GM23338 (cell line): ENCODE measurements around the gene DOCK6. TPM values are rescaled to one million over a fixed set of nuclear protein-coding genes. Genes with fewer than 3 reads are reported as not detected.

Source experiments
- ATAC-seq: fragments of 200-7000 bp; cut with Tn5 transposase; 3 replicates; pipeline ENCODE4 v1.9.1; 2020
- DNase-seq: peaks from one replicate; pipeline ENCODE4 v3.0.0-alpha.2; 2015; ENCODE audit warnings: low spot score
- H2AFZ ChIP-seq: fragments of 200-600 bp; sonication (generic); 2 replicates; pipeline ENCODE4 v1.8.0; 2016; ENCODE audit warnings: antibody characterized with exemption, mild to moderate bottlenecking, moderate library complexity
- H3F3A ChIP-seq: fragments of 200-600 bp; sonication (generic); replicated peaks from 2 replicates; pipeline ENCODE4 v1.8.0; 2017; ENCODE audit warnings: antibody characterized with exemption, mixed run types, low read depth
- H3K27ac ChIP-seq: fragments of 200-600 bp; sonication (generic); 2 replicates; pipeline ENCODE4 v1.6.1; 2016; ENCODE audit warnings: low read depth
- H3K27me3 ChIP-seq: fragments of 200-600 bp; sonication (generic); 2 replicates; pipeline ENCODE4 v1.8.0; 2016; ENCODE audit warnings: mild to moderate bottlenecking, mixed run types, moderate library complexity; ENCODE audit not compliant: insufficient read depth
- H3K36me3 ChIP-seq: fragments of 200-600 bp; sonication (generic); 2 replicates; pipeline ENCODE4 v1.8.0; 2016; ENCODE audit warnings: mild to moderate bottlenecking; ENCODE audit not compliant: insufficient read depth
- H3K4me1 ChIP-seq: fragments of 200-600 bp; sonication (generic); 2 replicates; pipeline ENCODE4 v1.8.0; 2016; ENCODE audit warnings: mild to moderate bottlenecking, moderate library complexity; ENCODE audit not compliant: insufficient read depth
- H3K4me2 ChIP-seq: fragments of 200-600 bp; sonication (generic); 2 replicates; pipeline ENCODE4 v1.7.1; 2017; ENCODE audit warnings: mixed run types
- H3K4me3 ChIP-seq: fragments of 200-600 bp; sonication (generic); 2 replicates; pipeline ENCODE4 v1.6.1; 2016; ENCODE audit warnings: mixed run types
- H3K79me2 ChIP-seq: fragments of 200-600 bp; sonication (generic); replicated peaks from 2 replicates; pipeline ENCODE4 v1.8.0; 2017; ENCODE audit warnings: mild to moderate bottlenecking; ENCODE audit not compliant: insufficient read depth
- H3K9me2 ChIP-seq: fragments of 200-600 bp; sonication (generic); 2 replicates; pipeline ENCODE4 v1.8.0; 2017; ENCODE audit not compliant: insufficient read depth
- H4K20me1 ChIP-seq: fragments of 200-600 bp; sonication (generic); replicated peaks from 2 replicates; pipeline ENCODE4 v1.8.0; 2017; ENCODE audit warnings: mild to moderate bottlenecking; ENCODE audit not compliant: insufficient read depth
- H3K27ac Mint-ChIP-seq: 2 replicates; pipeline ENCODE4 v1.8.0; 2020; ENCODE audit warnings: inconsistent platforms, mild to moderate bottlenecking, moderate library complexity, mixed read lengths
- H3K27me3 Mint-ChIP-seq: 3 replicates; pipeline ENCODE4 v1.8.0; 2022; ENCODE audit warnings: low read depth, mild to moderate bottlenecking, moderate library complexity, mixed read lengths, inconsistent platforms; ENCODE audit not compliant: insufficient read depth, poor library complexity
- H3K36me3 Mint-ChIP-seq: 3 replicates; pipeline ENCODE4 v1.8.0; 2021; ENCODE audit warnings: low read depth, mild to moderate bottlenecking, inconsistent platforms, moderate library complexity, mixed read lengths
- H3K4me1 Mint-ChIP-seq: 3 replicates; pipeline ENCODE4 v1.8.0; 2020; ENCODE audit warnings: mild to moderate bottlenecking, inconsistent platforms, mixed read lengths
- H3K4me3 Mint-ChIP-seq: 3 replicates; pipeline ENCODE4 v1.8.0; 2021; ENCODE audit warnings: moderate library complexity, mild to moderate bottlenecking, inconsistent platforms, mixed read lengths
- H3K9me3 Mint-ChIP-seq: 3 replicates; pipeline ENCODE4 v1.8.0; 2020; ENCODE audit warnings: moderate library complexity, mild to moderate bottlenecking, inconsistent platforms, mixed read lengths
- EZH2 ChIP-seq: fragments of 200-600 bp; sonication (generic); IDR thresholded peaks from one replicate; pipeline ENCODE4 v1.8.0; 2017; ENCODE audit warnings: antibody characterized with exemption, mild to moderate bottlenecking, low read depth; ENCODE audit not compliant: unreplicated experiment
- JUNB ChIP-seq: IDR thresholded peaks from one replicate; pipeline ENCODE4 v1.6.1; 2016; ENCODE audit warnings: antibody characterized with exemption; ENCODE audit not compliant: unreplicated experiment
- POLR2AphosphoS5 ChIP-seq: IDR thresholded peaks from 2 replicates; pipeline ENCODE4 v1.6.1; 2016; ENCODE audit warnings: antibody characterized with exemption, low read depth
- REST ChIP-seq: IDR thresholded peaks from one replicate; pipeline ENCODE4 v1.6.1; 2018; ENCODE audit warnings: antibody characterized with exemption; ENCODE audit not compliant: unreplicated experiment
- ZNF331 ChIP-seq: fragments of 250-450 bp; sonication (Bioruptor Pico); IDR thresholded peaks from 2 replicates; pipeline ENCODE4 v1.5.0; 2020; ENCODE audit warnings: low read depth, mild to moderate bottlenecking, moderate library complexity
- polyA plus RNA-seq: library from polyadenylated mRNA; unstranded; fragments of >200 nt; fragmentation: Nextera tagmentation; extraction: Ambion mirVana; gene quantifications from 2 replicates; pipeline ENCODE4 v1.2.1, GENCODE V29; 2016
- total RNA-seq: library from RNA; depleted of rRNA; stranded (reverse); fragments of >200 nt; shearing (Covaris generic); gene quantifications from 2 replicates; pipeline ENCODE4 v1.2.3, GENCODE V29; 2014
- TF ChIP-seq, protein P1 (sequence below): fragments of 250-450 bp; sonication (Bioruptor Pico); IDR thresholded peaks from 2 replicates; pipeline ENCODE4 v1.5.0; 2020; ENCODE audit warnings: mild to moderate bottlenecking, moderate library complexity

The DOCK6 gene
- total and polyA plus RNA-seq, 2 experiments from 2014 or later: 34.6 to 49.0 TPM

GRCh38 chr19:11268783-11269267, 6.5 kb upstream of the DOCK6 start:
- Histone ChIP-seq H3K9me2 (no peaks in the 10 kb centered on the region), H3K4me2 (no peak overlapping the region), H3K4me1 (no peaks in the 10 kb centered on the region), H4K20me1 (no peaks in the 10 kb centered on the region), H3K27ac (no peak overlapping the region), H2AFZ (no peak overlapping the region), H3K27me3 (no peaks in the 10 kb centered on the region), H3K36me3 (no peaks in the 10 kb centered on the region), H3F3A (no peaks in the 10 kb centered on the region), H3K79me2 (no peaks in the 10 kb centered on the region), H3K4me3 (no peak overlapping the region)
- Mint-ChIP-seq H3K36me3 (no peaks in the 10 kb centered on the region), H3K27ac (no peak overlapping the region), H3K9me3 (no peaks in the 10 kb centered on the region), H3K4me3 (no peak overlapping the region), H3K4me1 (peaks cover 11% of the 10 kb centered on the region), H3K27me3 (peaks cover 14% of the 10 kb centered on the region)
- no peak for DNase-seq
- TF ChIP-seq REST (no peak), POLR2AphosphoS5 (no peak), ZNF331 (CRISPR knock-in tag) (no peak), JUNB (no peak), EZH2 (no peak)
- TF ChIP-seq, protein P1, sequence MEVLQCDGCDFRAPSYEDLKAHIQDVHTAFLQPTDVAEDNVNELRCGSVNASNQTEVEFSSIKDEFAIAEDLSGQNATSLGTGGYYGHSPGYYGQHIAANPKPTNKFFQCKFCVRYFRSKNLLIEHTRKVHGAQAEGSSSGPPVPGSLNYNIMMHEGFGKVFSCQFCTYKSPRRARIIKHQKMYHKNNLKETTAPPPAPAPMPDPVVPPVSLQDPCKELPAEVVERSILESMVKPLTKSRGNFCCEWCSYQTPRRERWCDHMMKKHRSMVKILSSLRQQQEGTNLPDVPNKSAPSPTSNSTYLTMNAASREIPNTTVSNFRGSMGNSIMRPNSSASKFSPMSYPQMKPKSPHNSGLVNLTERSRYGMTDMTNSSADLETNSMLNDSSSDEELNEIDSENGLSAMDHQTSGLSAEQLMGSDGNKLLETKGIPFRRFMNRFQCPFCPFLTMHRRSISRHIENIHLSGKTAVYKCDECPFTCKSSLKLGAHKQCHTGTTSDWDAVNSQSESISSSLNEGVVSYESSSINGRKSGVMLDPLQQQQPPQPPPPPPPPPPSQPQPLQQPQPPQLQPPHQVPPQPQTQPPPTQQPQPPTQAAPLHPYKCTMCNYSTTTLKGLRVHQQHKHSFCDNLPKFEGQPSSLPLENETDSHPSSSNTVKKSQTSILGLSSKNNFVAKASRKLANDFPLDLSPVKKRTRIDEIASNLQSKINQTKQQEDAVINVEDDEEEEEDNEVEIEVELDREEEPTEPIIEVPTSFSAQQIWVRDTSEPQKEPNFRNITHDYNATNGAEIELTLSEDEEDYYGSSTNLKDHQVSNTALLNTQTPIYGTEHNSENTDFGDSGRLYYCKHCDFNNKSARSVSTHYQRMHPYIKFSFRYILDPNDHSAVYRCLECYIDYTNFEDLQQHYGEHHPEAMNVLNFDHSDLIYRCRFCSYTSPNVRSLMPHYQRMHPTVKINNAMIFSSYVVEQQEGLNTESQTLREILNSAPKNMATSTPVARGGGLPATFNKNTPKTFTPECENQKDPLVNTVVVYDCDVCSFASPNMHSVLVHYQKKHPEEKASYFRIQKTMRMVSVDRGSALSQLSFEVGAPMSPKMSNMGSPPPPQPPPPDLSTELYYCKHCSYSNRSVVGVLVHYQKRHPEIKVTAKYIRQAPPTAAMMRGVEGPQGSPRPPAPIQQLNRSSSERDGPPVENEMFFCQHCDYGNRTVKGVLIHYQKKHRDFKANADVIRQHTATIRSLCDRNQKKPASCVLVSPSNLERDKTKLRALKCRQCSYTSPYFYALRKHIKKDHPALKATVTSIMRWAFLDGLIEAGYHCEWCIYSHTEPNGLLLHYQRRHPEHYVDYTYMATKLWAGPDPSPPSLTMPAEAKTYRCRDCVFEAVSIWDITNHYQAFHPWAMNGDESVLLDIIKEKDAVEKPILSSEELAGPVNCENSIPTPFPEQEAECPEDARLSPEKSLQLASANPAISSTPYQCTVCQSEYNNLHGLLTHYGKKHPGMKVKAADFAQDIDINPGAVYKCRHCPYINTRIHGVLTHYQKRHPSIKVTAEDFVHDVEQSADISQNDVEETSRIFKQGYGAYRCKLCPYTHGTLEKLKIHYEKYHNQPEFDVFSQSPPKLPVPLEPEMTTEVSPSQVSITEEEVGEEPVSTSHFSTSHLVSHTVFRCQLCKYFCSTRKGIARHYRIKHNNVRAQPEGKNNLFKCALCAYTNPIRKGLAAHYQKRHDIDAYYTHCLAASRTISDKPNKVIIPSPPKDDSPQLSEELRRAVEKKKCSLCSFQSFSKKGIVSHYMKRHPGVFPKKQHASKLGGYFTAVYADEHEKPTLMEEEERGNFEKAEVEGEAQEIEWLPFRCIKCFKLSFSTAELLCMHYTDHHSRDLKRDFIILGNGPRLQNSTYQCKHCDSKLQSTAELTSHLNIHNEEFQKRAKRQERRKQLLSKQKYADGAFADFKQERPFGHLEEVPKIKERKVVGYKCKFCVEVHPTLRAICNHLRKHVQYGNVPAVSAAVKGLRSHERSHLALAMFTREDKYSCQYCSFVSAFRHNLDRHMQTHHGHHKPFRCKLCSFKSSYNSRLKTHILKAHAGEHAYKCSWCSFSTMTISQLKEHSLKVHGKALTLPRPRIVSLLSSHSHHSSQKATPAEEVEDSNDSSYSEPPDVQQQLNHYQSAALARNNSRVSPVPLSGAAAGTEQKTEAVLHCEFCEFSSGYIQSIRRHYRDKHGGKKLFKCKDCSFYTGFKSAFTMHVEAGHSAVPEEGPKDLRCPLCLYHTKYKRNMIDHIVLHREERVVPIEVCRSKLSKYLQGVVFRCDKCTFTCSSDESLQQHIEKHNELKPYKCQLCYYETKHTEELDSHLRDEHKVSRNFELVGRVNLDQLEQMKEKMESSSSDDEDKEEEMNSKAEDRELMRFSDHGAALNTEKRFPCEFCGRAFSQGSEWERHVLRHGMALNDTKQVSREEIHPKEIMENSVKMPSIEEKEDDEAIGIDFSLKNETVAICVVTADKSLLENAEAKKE (CRISPR knock-in tag): no peak
- ATAC-seq: no peak
